ENCODE measurements around the gene KANSL1L.
A peak's percentile ranks its signal among the peaks of the same experiment; 100 is the strongest.

Gene KANSL1L

GRCh38 chr2:210027608-210028007, 143.6 kb downstream of the KANSL1L start:
- H3K4me1 Mint-ChIP-seq (ENCODE audit: low read depth) = peaks cover 5% of the 10 kb centered on the region
- no peak overlapping the region for H3K27ac Mint-ChIP-seq
- H3K36me3 Mint-ChIP-seq (ENCODE audit: low read depth) = peaks cover 68% of the 10 kb centered on the region
- no peaks in the 10 kb centered on the region for H3K27me3 Mint-ChIP-seq
- intact Hi-C loops (cut with micrococcal nuclease) = loop anchor here (10.0 kb wide), 1 partner anchor 1683 kb away; no protein-coding TSS in a partner anchor
- no peaks in the 10 kb centered on the region for H3K9me3 Mint-ChIP-seq
- no peak overlapping the region for H3K4me3 Mint-ChIP-seq

- H3K4me3 Mint-ChIP-seq = no peak overlapping the region
- no peaks in the 10 kb centered on the region for H3K27me3 Mint-ChIP-seq
- no peaks in the 10 kb centered on the region for H3K9me3 Mint-ChIP-seq
- peaks cover 71% of the 10 kb centered on the region for H3K36me3 Mint-ChIP-seq (ENCODE audit: low read depth)
- no peaks in the 10 kb centered on the region for H3K4me1 Mint-ChIP-seq (ENCODE audit: low read depth)
- no peak overlapping the region for H3K27ac Mint-ChIP-seq
- intact Hi-C loops (cut with micrococcal nuclease) = loop anchor here (10.0 kb wide), 1 partner anchor 1678 kb away; no protein-coding TSS in a partner anchor
These were observed 148.4 kb downstream of the KANSL1L start for GRCh38 chr2:210022824-210023223.

- no peak overlapping the region for H3K27ac Mint-ChIP-seq
- no peaks in the 10 kb centered on the region for H3K27me3 Mint-ChIP-seq
- intact Hi-C loops (cut with micrococcal nuclease) = loop anchor here (10.0 kb wide), 1 partner anchor 1675 kb away; no protein-coding TSS in a partner anchor
- peaks cover 80% of the 10 kb centered on the region for H3K36me3 Mint-ChIP-seq (ENCODE audit: low read depth)
- H3K9me3 Mint-ChIP-seq = no peaks in the 10 kb centered on the region
- H3K4me3 Mint-ChIP-seq = no peak overlapping the region
- peaks cover 2% of the 10 kb centered on the region for H3K4me1 Mint-ChIP-seq (ENCODE audit: low read depth)
These were observed 151.1 kb downstream of the KANSL1L start for GRCh38 chr2:210020138-210020537.

GRCh38 chr2:210009896-210010295, 161.3 kb downstream of the KANSL1L start:
- intact Hi-C loops (cut with micrococcal nuclease) = loop anchor here (5.0 kb wide), 1 partner anchor 33 kb away; no protein-coding TSS in a partner anchor
- H3K27me3 Mint-ChIP-seq = no peaks in the 10 kb centered on the region
- H3K36me3 Mint-ChIP-seq (ENCODE audit: low read depth) = peaks cover 77% of the 10 kb centered on the region
- H3K4me3 Mint-ChIP-seq = no peak overlapping the region
- H3K9me3 Mint-ChIP-seq = no peaks in the 10 kb centered on the region
- peaks cover 42% of the 10 kb centered on the region for H3K4me1 Mint-ChIP-seq (ENCODE audit: low read depth)
- no peak overlapping the region for H3K27ac Mint-ChIP-seq

- Mint-ChIP-seq H3K4me1 (ENCODE audit: low read depth) (peaks cover 48% of the 10 kb centered on the region), H3K27ac (peak overlapping the region; percentile 83), H3K9me3 (no peaks in the 10 kb centered on the region), H3K27me3 (no peaks in the 10 kb centered on the region), H3K4me3 (no peak overlapping the region), H3K36me3 (ENCODE audit: low read depth) (peaks cover 69% of the 10 kb centered on the region)
- intact Hi-C loops (cut with micrococcal nuclease) = no loop called here
These were observed 162.1 kb downstream of the KANSL1L start for GRCh38 chr2:210009126-210009525.

- Mint-ChIP-seq H3K27ac (peak overlapping the region; percentile 83), H3K27me3 (no peaks in the 10 kb centered on the region), H3K36me3 (ENCODE audit: low read depth) (peaks cover 60% of the 10 kb centered on the region), H3K9me3 (no peaks in the 10 kb centered on the region), H3K4me3 (peak overlapping the region; percentile 59), H3K4me1 (ENCODE audit: low read depth) (peaks cover 50% of the 10 kb centered on the region)
- intact Hi-C loops (cut with micrococcal nuclease) = no loop called here
These were observed 163.3 kb downstream of the KANSL1L start for GRCh38 chr2:210007895-210008294.

- Mint-ChIP-seq H3K4me1 (ENCODE audit: low read depth) (peaks cover 66% of the 10 kb centered on the region), H3K27ac (peak overlapping the region; percentile 84), H3K9me3 (no peaks in the 10 kb centered on the region), H3K4me3 (peak overlapping the region; percentile 62), H3K27me3 (no peaks in the 10 kb centered on the region), H3K36me3 (ENCODE audit: low read depth) (peaks cover 51% of the 10 kb centered on the region)
- intact Hi-C loops (cut with micrococcal nuclease) = no loop called here
These were observed 166.3 kb downstream of the KANSL1L start for GRCh38 chr2:210004881-210005280.

- Mint-ChIP-seq H3K36me3 (ENCODE audit: low read depth) (peaks cover 41% of the 10 kb centered on the region), H3K27me3 (no peaks in the 10 kb centered on the region), H3K27ac (peak overlapping the region; percentile 93), H3K4me1 (ENCODE audit: low read depth) (peaks cover 61% of the 10 kb centered on the region), H3K9me3 (no peaks in the 10 kb centered on the region), H3K4me3 (peak overlapping the region; percentile 96)
- intact Hi-C loops (cut with micrococcal nuclease) = no loop called here
These were observed 167.8 kb downstream of the KANSL1L start for GRCh38 chr2:210003359-210003758.

- Mint-ChIP-seq H3K27ac (peak within 1 kb of the TSS; percentile 93), H3K9me3 (no peaks in the 10 kb centered on the region), H3K27me3 (no peaks in the 10 kb centered on the region), H3K36me3 (ENCODE audit: low read depth) (peaks cover 32% of the 10 kb centered on the region), H3K4me3 (peak within 1 kb of the TSS; percentile 96), H3K4me1 (ENCODE audit: low read depth) (peaks cover 52% of the 10 kb centered on the region)
- intact Hi-C loops (cut with micrococcal nuclease) = loop anchor here (1.0 kb wide), 1 partner anchor 168 kb away; no protein-coding TSS in a partner anchor
These were observed 168.8 kb downstream of the KANSL1L start, which contains the start of gene RPE for GRCh38 chr2:210002158-210003157. Gene RPE, plus strand, starts transcription at chr2:210002638. Its CDS starts 24 bp downstream, at chr2:210002662.

GRCh38 chr2:210000464-210001324, 170.5 kb downstream of the KANSL1L start:
- no peaks in the 10 kb centered on the region for H3K27me3 Mint-ChIP-seq
- H3K4me1 Mint-ChIP-seq (ENCODE audit: low read depth) = peaks cover 34% of the 10 kb centered on the region
- peak overlapping the region; percentile 93 for H3K27ac Mint-ChIP-seq
- intact Hi-C loops (cut with micrococcal nuclease) = no loop called here
- H3K4me3 Mint-ChIP-seq = no peak overlapping the region
- H3K9me3 Mint-ChIP-seq = no peaks in the 10 kb centered on the region
- peaks cover 15% of the 10 kb centered on the region for H3K36me3 Mint-ChIP-seq (ENCODE audit: low read depth)

- intact Hi-C loops (cut with micrococcal nuclease) = no loop called here
- H3K9me3 Mint-ChIP-seq = no peaks in the 10 kb centered on the region
- peaks cover 16% of the 10 kb centered on the region for H3K4me1 Mint-ChIP-seq (ENCODE audit: low read depth)
- peaks cover 5% of the 10 kb centered on the region for H3K27me3 Mint-ChIP-seq
- H3K27ac Mint-ChIP-seq = no peak overlapping the region
- H3K36me3 Mint-ChIP-seq (ENCODE audit: low read depth) = peaks cover 11% of the 10 kb centered on the region
- H3K4me3 Mint-ChIP-seq = no peak overlapping the region
These were observed 172.6 kb downstream of the KANSL1L start for GRCh38 chr2:209998596-209998995.

GRCh38 chr2:209993968-209994367, 177.2 kb downstream of the KANSL1L start:
- no peaks in the 10 kb centered on the region for H3K4me1 Mint-ChIP-seq (ENCODE audit: low read depth)
- no peak overlapping the region for H3K4me3 Mint-ChIP-seq
- H3K27ac Mint-ChIP-seq = no peak overlapping the region
- H3K27me3 Mint-ChIP-seq = peaks cover 5% of the 10 kb centered on the region
- no peaks in the 10 kb centered on the region for H3K9me3 Mint-ChIP-seq
- intact Hi-C loops (cut with micrococcal nuclease) = no loop called here
- no peaks in the 10 kb centered on the region for H3K36me3 Mint-ChIP-seq (ENCODE audit: low read depth)

GRCh38 chr2:209990838-209991237, 180.4 kb downstream of the KANSL1L start:
- H3K27ac Mint-ChIP-seq = no peak overlapping the region
- intact Hi-C loops (cut with micrococcal nuclease) = no loop called here
- H3K36me3 Mint-ChIP-seq (ENCODE audit: low read depth) = no peaks in the 10 kb centered on the region
- peaks cover 5% of the 10 kb centered on the region for H3K27me3 Mint-ChIP-seq
- no peaks in the 10 kb centered on the region for H3K9me3 Mint-ChIP-seq
- no peak overlapping the region for H3K4me3 Mint-ChIP-seq
- peaks cover 8% of the 10 kb centered on the region for H3K4me1 Mint-ChIP-seq (ENCODE audit: low read depth)
